NCI-H146 (cell line): Measurements from ENCODE around the gene PRKG1.
"Not testable (repeated sequence)": the region's sequence is repeated elsewhere in the genome, so short reads cannot be mapped to it uniquely, and the experiment has no call there.

ENCODE experiments used
- DNase-seq: peaks from one replicate; lab custom pipeline; 2025; lab: John Stamatoyannopoulos, UW

The PRKG1 gene

GRCh38 chr10:52007091-52007490 lies 932.8 kb downstream of the PRKG1 start:
- DNase-seq, result no peak

GRCh38 chr10:52011118-52011517 lies 936.8 kb downstream of the PRKG1 start:
- DNase-seq, result no peak

GRCh38 chr10:52019077-52019555 lies 944.8 kb downstream of the PRKG1 start:
- no peak for DNase-seq

GRCh38 chr10:52019656-52020055 lies 945.4 kb downstream of the PRKG1 start:
- DNase-seq, result no peak

DNA sequence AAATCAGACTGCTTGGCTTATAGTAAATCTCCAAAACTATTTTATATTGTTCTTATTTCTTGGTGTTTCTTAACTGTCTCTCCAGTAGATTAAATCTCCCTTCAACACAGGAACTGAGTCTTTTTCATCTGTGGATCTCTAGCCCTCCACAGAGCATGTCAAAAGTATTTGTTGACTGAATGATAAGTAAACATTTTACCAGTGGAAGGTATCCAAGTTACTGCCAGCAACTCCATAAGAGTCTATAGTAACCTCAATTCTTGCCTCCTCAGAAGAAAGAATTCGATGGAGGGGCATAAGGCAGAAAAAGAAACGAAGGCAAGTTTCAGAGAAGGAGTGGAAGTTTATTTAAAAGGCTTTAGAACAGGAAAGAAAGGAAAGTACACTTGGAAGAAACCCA lies 945.9 kb downstream of the PRKG1 start:
- no peak for DNase-seq

DNA sequence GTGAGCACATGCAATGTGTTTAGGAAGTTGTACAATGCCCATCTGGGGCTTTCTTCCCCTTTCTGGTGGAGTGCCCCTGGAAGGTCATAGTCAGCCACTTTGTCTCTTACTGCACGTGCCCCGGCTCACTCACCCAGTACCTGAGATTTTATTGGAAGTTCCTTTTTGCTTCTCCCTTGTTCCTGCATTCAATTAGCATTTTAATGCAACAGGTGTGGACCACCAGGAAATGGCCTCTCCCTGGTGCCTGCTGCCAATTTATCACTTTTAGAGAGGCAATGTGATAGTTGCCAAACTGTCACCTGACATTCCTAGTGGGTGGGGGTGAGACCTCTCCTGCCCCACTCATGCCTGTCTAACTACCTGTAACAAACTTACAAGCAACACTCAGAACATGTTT lies 946.4 kb downstream of the PRKG1 start:
- no peak for DNase-seq

DNA sequence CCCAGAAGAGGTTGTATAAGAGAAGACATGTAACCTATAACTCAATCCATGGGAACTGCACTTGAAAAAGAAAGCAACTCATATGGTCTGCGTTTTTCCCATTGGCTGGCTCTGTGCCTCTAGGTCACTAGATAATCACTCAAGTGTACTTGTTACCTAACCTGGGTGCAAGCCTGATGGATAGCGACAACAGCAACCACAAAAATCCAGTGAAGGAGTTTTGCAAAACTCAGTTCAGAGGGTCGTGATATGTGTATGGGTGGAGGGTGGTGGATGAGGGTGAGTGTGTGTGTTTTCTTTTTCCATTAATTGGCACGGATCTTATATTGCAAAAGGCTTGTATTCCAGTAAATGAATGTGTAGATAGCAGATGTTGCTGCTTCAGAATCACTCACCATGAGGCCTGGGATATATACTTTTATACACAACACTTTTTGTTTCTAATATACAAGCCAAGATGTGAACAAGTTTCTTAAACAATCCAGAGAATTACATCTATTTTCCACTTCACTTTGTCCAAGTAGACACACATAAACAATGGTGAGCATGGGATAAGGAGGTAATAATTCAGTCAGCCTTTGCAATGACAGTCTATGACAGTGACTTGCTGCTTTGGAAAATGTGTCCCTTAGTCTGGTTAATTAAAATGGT lies 952.9 kb downstream of the PRKG1 start:
- DNase-seq, result no peak

DNA sequence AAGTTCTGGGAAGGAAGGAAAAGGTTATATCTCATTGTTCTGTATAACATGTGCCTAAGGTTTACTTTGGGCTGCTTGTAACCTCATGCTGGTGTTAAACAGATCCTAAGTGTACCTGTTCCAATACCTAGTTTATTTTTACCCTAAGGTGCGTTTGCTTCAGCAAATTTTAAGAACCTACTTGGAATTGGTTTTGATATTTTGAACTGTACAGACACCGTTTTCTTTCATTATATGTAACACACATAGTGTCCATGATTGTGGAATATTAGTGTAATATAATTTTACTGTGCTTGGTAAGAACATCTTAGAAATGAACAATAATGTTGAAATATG lies 954.2 kb downstream of the PRKG1 start:
- no peak for DNase-seq

- no peak for DNase-seq
These were observed 955.3 kb downstream of the PRKG1 start for GRCh38 chr10:52029628-52030027.

- no peak for DNase-seq
These were observed 955.9 kb downstream of the PRKG1 start for GRCh38 chr10:52030051-52030790.

DNA sequence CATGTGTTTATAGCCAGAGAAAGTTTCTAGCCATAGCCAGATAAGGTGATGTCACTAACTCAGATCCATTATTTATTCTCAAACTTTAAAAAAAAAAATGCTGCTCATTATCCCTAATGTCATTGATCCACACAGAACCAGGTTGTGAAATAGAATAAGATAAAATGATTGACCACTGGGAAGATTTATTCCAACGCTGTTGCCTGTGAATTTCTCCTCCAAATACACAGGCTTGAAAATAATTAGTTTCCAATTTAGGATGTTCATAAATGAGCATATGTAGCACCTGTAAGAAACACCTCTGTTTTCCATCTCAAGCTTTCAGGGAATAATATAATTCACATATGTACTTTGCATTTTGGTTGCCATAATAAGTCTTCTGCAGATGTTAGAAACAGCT lies 956.7 kb downstream of the PRKG1 start:
- DNase-seq, result no peak

DNA sequence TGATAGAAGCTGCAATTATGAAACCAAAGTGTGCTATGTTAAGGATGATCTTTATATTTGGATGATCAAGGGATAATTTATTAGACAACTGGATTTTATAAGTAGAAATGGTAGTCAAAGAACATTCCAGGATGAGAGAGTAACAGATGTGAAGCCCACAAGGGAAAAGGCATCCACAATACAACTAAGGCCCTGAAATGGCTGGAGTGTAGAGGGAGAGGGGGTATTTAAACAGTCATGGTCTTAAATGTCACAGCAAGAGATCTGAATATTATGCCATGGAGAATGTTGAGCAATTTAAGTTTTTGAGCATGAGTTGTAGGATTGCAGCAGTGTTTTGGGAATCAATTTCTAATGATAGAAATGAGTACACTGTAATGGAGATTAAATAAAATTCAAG lies 957.5 kb downstream of the PRKG1 start:
- DNase-seq, result no peak

DNA sequence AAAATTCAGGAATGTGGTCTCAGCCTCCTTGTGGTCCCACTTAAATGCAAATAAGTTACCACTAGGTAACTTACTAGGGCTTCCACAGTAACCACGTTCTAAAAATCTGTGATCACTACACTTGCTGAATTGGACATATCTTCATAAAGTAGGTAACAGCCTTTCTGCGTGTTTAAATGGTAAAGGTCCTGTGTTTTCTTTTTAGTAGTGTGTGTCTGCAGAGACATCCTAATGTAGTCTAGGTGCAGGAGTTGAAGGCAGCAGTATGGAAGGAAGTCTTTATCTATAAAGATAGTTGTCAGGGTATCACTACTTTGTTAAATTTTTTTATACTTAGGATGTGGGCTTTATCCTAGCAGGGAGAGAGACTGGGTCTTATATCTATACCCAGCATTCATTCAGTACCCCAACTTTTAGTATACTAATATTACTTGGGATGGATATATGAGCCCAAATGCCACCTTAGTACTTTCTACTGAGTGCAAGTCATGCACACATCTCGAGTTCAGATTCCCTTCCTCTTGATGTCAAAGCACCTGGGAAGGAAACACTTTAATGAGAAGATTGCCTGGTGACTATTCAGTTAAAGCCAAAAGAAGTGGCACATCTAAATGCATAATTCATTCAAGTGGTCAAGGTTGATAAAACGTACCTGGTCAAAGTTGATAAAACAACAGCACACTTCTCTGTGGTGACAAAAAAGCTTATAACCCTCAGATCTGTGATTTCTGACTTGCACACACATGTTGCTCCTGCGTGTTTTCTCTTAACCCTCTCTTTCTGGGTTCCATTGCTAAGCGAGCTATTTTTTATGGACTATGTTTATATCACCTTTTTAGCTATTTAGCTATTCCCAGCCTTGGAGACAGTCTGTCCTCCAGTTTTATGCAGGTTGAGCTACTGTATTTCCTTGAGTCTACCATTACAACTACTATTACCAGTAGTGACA lies 958.7 kb downstream of the PRKG1 start:
- DNase-seq, result no peak

DNA sequence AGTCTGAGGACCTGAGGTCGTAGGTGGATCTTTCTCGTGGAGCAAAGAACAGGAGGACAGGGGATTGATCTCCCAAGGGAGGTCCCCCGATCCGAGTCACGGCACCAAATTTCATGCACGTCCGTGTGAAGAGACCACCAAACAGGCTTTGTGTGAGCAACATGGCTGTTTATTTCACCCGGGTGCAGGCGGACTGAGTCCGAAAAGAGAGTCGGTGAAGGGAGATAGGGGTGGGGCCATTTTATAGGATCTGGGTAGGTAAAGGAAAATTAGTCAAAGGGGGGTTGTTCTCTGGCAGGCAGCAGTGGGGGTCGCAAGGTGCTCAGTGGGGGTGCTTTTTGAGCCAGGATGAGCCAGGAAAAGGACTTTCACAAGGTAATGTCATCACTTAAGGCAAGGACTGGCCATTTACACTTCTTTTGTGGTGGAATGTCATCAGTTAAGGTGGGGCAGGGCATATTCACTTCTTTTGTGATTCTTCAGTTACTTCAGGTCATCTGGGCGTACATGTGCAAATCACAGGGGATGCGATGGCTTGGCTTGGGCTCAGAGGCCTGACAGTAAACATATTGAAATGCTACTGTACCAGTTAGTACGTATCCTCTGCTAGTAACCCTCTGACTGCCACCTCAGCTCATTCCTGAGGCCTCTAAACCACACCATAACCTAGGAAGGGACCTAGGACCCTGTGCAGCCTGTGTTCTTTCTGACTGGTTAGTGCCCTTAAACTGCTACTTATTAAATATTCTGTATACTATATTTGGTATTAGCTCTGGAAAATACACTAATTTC lies 964.9 kb downstream of the PRKG1 start:
- DNase-seq, result not testable (repeated sequence)

DNA sequence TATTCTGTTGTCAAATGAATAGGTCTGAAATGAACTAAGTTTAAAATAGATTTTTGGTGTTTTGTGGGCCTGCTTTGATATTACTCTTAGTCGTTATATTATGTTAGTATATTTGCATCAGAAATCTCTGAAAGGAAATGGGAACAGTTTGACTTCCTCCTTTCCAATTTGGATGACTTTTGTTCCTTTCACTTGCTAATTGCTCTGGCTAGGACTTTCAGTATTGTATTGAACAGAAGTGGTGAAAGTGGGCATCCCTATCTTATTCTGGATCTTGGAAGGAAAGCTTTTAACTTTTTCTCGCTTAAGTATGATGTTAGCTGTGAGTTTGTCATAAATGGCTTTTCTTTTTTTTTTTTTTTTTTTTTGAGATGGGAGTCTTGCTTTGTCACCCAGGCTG lies 966.2 kb downstream of the PRKG1 start:
- no peak for DNase-seq

DNA sequence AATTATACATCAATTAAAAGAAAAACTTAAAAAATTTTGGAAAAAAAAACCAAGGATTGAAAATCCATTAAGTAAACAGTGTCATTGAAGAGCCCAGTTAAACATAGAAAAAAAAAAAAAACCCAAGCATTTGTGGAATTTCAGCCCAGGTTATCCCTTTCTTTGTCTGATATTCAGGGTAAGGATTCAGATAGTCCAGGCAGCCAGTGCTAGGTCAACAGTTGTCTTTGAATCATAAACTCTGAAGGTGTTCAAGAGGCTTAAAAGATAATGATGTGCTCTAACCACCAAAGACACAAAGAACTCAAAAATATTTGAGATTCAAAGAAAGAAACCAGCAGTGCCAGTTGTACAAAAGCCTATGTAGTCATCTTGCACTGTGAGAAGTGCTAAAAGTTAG lies 969.5 kb downstream of the PRKG1 start:
- DNase-seq, result no peak

DNA sequence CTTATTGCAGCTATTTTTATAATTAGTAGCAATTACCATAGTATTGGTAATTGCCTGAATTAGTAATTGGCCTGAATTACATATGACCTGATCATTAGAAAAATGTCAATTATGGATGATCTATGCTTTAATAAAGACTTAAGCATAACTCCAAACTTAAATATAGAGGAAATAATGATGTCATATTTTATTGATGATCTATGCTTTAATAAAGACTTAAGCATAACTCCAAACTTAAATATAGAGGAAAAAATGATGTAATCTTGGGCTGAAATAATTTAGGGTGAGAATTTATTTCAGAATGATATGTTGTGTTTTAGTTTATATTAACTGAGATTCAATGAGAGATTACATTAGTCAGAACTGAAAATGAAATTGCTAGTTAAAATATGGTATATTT lies 973.8 kb downstream of the PRKG1 start:
- DNase-seq, result no peak

DNA sequence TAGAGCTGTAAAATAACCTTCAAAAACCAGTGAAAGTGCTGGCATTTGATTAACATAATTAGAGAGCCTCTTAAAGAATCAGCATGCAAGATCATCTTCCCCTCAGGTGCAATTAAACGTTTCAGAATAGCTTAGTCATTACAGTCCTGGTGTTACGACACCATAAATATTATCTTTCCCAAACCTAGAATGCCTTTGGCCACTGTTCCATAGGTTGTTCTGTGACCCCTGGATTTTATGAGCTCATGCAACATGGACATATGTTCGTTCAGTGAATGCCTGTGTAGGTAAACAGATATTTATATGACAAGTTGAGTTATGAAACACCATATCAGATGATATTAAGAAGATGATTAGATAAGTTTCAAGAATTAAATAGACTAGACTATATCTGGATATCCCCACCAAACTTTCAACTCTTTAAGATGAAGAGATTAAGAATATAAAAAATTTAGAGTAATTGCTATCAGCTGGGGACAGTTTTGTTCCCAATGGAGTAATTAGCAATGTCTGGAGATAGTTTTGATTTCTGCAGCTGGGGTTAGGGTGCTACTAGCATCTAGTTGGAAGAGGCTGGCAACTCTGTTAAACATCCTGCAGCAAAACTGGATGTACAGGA lies 976.3 kb downstream of the PRKG1 start:
- no peak for DNase-seq

- no peak for DNase-seq
These were observed 979.2 kb downstream of the PRKG1 start for GRCh38 chr10:52053497-52053896.

GRCh38 chr10:52056291-52056690 lies 982.0 kb downstream of the PRKG1 start:
- DNase-seq, result no peak

- no peak for DNase-seq
These were observed 984.8 kb downstream of the PRKG1 start for GRCh38 chr10:52059089-52059488.
